GM10266 (cell line): ENCODE results near the gene NRF1.
"Not testable (repeated sequence)": the region's sequence is repeated elsewhere in the genome, so short reads cannot be mapped to it uniquely, and the experiment has no call there.

Experiments
- DNase-seq: peaks from one replicate; pipeline ENCODE4 v3.0.0; 2012; ENCODE audit errors: extremely low spot score
- CTCF ChIP-seq: IDR thresholded peaks from 2 replicates; pipeline ENCODE4 v1.5.1; 2012; ENCODE audit warnings: mild to moderate bottlenecking, low read depth; ENCODE audit not compliant: control insufficient read depth, insufficient read depth; ENCODE audit errors: missing control alignments

NRF1 gene

GRCh38 chr7:129597672-129598071 is 13.8 kb upstream of the NRF1 start:
- TF ChIP-seq CTCF = no peak
- no peak for DNase-seq

- TF ChIP-seq CTCF = no peak
- DNase-seq = no peak
These were observed 12.3 kb upstream of the NRF1 start for GRCh38 chr7:129599174-129599573.

GRCh38 chr7:129603594-129603993 is 7.9 kb upstream of the NRF1 start:
- DNase-seq = not testable (repeated sequence)

DNA sequence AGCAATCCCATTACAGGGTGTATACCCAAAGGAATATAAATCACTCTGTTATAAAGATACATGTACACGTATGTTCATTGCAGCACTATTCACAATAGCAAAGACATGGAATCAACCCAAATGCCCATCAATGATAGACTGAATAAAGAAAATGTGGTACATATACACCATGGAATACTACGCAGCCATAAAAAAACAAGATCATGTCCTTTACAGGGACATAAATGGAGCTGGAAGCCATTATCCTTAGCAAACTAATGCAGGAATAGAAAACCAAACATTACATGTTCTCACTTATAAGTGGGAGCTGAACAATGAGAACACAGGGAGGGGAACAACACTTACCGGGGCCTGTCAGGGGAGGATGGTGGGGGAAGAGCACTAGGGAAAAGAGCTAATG is 7.5 kb upstream of the NRF1 start:
- DNase-seq = not testable (repeated sequence)

DNA sequence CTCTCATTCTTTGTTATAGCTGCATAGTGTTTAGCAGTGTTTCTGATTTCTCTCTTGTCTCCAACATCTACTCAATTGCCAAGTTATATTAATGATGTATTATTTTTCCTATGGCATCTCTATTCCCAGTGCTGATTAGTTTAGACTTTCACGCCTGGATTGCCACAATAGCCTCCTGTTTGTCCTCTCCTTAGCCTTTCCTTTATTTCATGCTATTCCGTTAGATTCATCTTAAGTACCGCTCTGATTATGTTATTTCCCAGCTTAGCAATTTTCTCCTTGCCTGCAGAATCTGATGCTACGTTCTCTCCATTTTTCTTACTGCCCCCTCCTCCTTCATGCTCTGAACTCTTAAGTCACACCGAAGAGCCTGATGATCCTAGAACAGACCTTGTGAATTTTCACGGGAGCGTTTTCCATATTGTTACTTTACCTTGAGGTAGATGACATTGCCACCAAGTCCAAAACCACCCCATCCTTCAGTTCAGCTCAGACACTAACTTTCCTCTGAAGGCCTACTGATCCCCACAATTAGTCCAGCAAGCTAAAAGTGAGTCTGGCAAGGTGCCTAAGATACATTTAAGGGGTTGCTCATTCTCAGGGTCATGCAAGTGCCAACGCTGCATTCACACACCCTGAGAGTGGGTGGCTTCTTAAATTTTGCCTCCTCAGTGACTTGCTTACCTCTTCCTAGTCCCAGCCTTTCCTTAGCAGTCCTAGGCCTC is 6.6 kb upstream of the NRF1 start:
- no peak for DNase-seq
- TF ChIP-seq CTCF = no peak

- no peak for TF ChIP-seq CTCF
- DNase-seq = no peak
These were observed 5.4 kb upstream of the NRF1 start for GRCh38 chr7:129605960-129606614.

DNA sequence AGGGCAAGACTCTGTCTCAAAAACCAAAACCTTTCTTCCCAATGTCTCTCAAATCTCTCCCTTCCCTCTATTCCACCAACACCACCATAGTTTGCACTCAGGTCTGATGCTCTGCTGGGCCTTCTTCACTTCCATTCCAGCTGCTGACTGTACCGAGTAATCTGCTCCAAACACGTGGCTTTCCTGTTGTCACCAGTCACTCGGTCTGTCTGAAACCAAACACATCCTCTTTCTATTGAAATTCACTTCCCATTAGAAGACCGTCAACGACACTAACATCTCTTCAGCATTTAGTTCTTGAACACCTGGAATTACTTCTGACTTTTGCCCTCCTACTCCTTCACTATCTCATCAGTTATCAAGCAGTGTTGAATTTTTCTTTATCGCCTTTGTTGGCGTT is 4.7 kb upstream of the NRF1 start:
- DNase-seq = no peak
- no peak for TF ChIP-seq CTCF

DNA sequence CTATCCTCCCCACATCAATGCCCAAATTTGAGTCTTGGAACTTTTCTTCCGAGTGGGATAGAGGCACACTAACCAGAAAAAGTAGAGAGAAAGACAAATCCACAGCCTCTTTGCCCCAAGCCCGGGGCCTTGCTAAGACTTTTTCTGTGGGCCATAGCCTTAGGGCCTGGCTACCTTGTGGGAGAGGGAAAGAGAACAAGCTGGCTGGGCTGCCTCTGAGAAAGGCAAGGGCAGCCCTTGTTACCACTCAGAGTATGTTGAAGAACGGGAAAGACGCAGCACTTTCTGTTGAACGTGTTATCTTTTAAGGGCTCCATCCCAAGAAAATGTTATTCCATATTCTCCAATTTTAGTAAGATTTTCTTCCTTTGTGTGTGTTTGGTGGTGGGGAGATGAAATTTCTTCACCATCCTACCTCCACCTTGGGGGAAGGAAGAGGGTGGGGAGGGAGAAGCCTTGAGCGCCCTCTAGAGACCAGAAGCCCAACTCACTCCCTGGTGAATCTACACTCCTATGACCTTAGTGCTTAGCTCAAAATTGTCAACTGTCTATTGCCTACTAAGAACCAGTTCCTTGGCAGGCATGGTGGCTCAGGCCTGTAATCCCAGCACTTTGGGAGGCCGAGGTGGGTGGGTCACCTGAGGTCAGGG is 3.9 kb upstream of the NRF1 start:
- TF ChIP-seq CTCF = peak; percentile 49
- DNase-seq = peak; percentile 61
